GM18508 (cell line): ENCODE results near the gene SLC8A2.

Source experiments
- ATAC-seq: cut with Tn5 transposase; IDR thresholded peaks from one replicate; pipeline ENCODE4 v1.9.1; 2021; ENCODE audit warnings: moderate number of reproducible peaks; ENCODE audit not compliant: insufficient read depth, unreplicated experiment

Gene SLC8A2

GRCh38 chr19:47467914-47468313, 3.8 kb downstream of the SLC8A2 start:
- no peak for ATAC-seq

GRCh38 chr19:47465957-47466356, 5.7 kb downstream of the SLC8A2 start:
- ATAC-seq: no peak

- ATAC-seq: no peak
These were observed 6.8 kb downstream of the SLC8A2 start for GRCh38 chr19:47464675-47465419.

GRCh38 chr19:47461876-47462275, 9.8 kb downstream of the SLC8A2 start:
- ATAC-seq: no peak

- ATAC-seq: no peak
These were observed 12.2 kb downstream of the SLC8A2 start for GRCh38 chr19:47459477-47459876.

- no peak for ATAC-seq
These were observed 13.0 kb downstream of the SLC8A2 start for GRCh38 chr19:47458672-47459071.

- no peak for ATAC-seq
These were observed 14.8 kb downstream of the SLC8A2 start for GRCh38 chr19:47456721-47457474.

- no peak for ATAC-seq
These were observed 21.2 kb downstream of the SLC8A2 start for GRCh38 chr19:47450478-47450877.

- no peak for ATAC-seq
These were observed 23.3 kb downstream of the SLC8A2 start for GRCh38 chr19:47448360-47448727.

- ATAC-seq: no peak
These were observed 24.0 kb downstream of the SLC8A2 start for GRCh38 chr19:47447470-47448359.

GRCh38 chr19:47446534-47447469, 24.9 kb downstream of the SLC8A2 start:
- ATAC-seq: no peak

- ATAC-seq: no peak
These were observed 25.7 kb downstream of the SLC8A2 start for GRCh38 chr19:47445937-47446402.

- ATAC-seq: no peak
These were observed 26.2 kb downstream of the SLC8A2 start for GRCh38 chr19:47445527-47445926.

GRCh38 chr19:47444388-47444821, 27.3 kb downstream of the SLC8A2 start:
- no peak for ATAC-seq

- ATAC-seq: no peak
These were observed 28.4 kb downstream of the SLC8A2 start for GRCh38 chr19:47443331-47443730.

GRCh38 chr19:47438793-47439220, 32.9 kb downstream of the SLC8A2 start:
- ATAC-seq: no peak

- ATAC-seq: no peak
These were observed 34.2 kb downstream of the SLC8A2 start for GRCh38 chr19:47437500-47437899.

GRCh38 chr19:47436712-47437401, 34.8 kb downstream of the SLC8A2 start:
- no peak for ATAC-seq

GRCh38 chr19:47435883-47436417, 35.7 kb downstream of the SLC8A2 start:
- no peak for ATAC-seq
